H9 (cell line): ENCODE results near the gene ELF1. TPM values are rescaled to one million over a fixed set of nuclear protein-coding genes. Genes with fewer than 3 reads are reported as not detected.

Experiments used
- DNase-seq: peaks from one replicate; pipeline ENCODE4 v3.0.0-alpha.2; 2017
- H2AFZ ChIP-seq: one replicate; pipeline ENCODE4 v1.6.1; 2013; ENCODE audit warnings: mild to moderate bottlenecking, low read length, control low read depth, moderate library complexity
- H2AK5ac ChIP-seq: 2 replicates; pipeline ENCODE4 v1.6.1; 2013; ENCODE audit warnings: low read length, control low read depth, mixed read lengths; ENCODE audit not compliant: insufficient read length
- H2BK120ac ChIP-seq: one replicate; pipeline ENCODE4 v1.6.1; 2013; ENCODE audit warnings: low read depth, mild to moderate bottlenecking, low read length, control low read depth, inconsistent platforms; ENCODE audit not compliant: poor library complexity, severe bottlenecking
- H2BK12ac ChIP-seq: 2 replicates; pipeline ENCODE4 v1.6.1; 2013; ENCODE audit warnings: low read length, control low read depth, mixed read lengths, low read depth; ENCODE audit not compliant: insufficient read length
- H2BK15ac ChIP-seq: 2 replicates; pipeline ENCODE4 v1.6.1; 2013; ENCODE audit warnings: low read depth, low read length, control low read depth
- H2BK20ac ChIP-seq: one replicate; pipeline ENCODE4 v1.6.1; 2013; ENCODE audit warnings: low read depth, mild to moderate bottlenecking, low read length, control low read depth, inconsistent platforms; ENCODE audit not compliant: poor library complexity, severe bottlenecking
- H2BK5ac ChIP-seq: 2 replicates; pipeline ENCODE4 v1.6.1; 2013; ENCODE audit warnings: low read length, control low read depth, mixed read lengths; ENCODE audit not compliant: insufficient read length
- H3K14ac ChIP-seq: 2 replicates; pipeline ENCODE4 v1.6.1; 2013; ENCODE audit warnings: low read length, control low read depth; ENCODE audit not compliant: insufficient read depth
- H3K18ac ChIP-seq: 2 replicates; pipeline ENCODE4 v1.6.1; 2013; ENCODE audit warnings: low read depth, mild to moderate bottlenecking, mixed read lengths, low read length, control low read depth; ENCODE audit not compliant: insufficient read length
- H3K23ac ChIP-seq: 2 replicates; pipeline ENCODE4 v1.6.1; 2013; ENCODE audit warnings: low read length, control low read depth, mixed read lengths, low read depth; ENCODE audit not compliant: insufficient read length
- H3K23me2 ChIP-seq: 2 replicates; pipeline ENCODE4 v1.6.1; 2013; ENCODE audit warnings: low read depth, mild to moderate bottlenecking, mixed read lengths, low read length, control low read depth; ENCODE audit not compliant: insufficient read length, poor library complexity, severe bottlenecking
- H3K27ac ChIP-seq: 2 replicates; pipeline ENCODE4 v1.5.1; 2013; ENCODE audit warnings: low read length, control low read depth, mixed read lengths, low read depth; ENCODE audit not compliant: insufficient read length
- H3K27me3 ChIP-seq: 2 replicates; pipeline ENCODE4 v1.6.1; 2013; ENCODE audit warnings: low read length, control low read depth, inconsistent platforms; ENCODE audit not compliant: insufficient read depth
- H3K4ac ChIP-seq: 2 replicates; pipeline ENCODE4 v1.6.1; 2013; ENCODE audit warnings: low read depth, mild to moderate bottlenecking, control low read depth, inconsistent platforms, low read length, moderate library complexity
- H3K4me1 ChIP-seq: 2 replicates; pipeline ENCODE4 v1.6.1; 2013; ENCODE audit warnings: low read length, control low read depth, inconsistent platforms; ENCODE audit not compliant: insufficient read depth
- H3K4me2 ChIP-seq: 2 replicates; pipeline ENCODE4 v1.6.1; 2013; ENCODE audit warnings: low read length, control low read depth, mixed read lengths; ENCODE audit not compliant: insufficient read length, insufficient read depth
- H3K56ac ChIP-seq: 2 replicates; pipeline ENCODE4 v1.6.1; 2013; ENCODE audit warnings: low read depth, mild to moderate bottlenecking, mixed read lengths, low read length, control low read depth; ENCODE audit not compliant: insufficient read length
- H3K79me1 ChIP-seq: 2 replicates; pipeline ENCODE4 v1.6.1; 2013; ENCODE audit warnings: low read depth, mild to moderate bottlenecking, moderate library complexity, low read length, control low read depth, inconsistent platforms; ENCODE audit not compliant: insufficient read depth, poor library complexity, severe bottlenecking
- H3K79me2 ChIP-seq: 2 replicates; pipeline ENCODE4 v1.6.1; 2013; ENCODE audit warnings: low read length, control low read depth, inconsistent platforms; ENCODE audit not compliant: insufficient read depth
- H3K9ac ChIP-seq: 2 replicates; pipeline ENCODE4 v1.6.1; 2013; ENCODE audit warnings: low read length, control low read depth, mixed read lengths; ENCODE audit not compliant: insufficient read length; ENCODE audit errors: extremely low read depth
- H3K9me3 ChIP-seq: one replicate; pipeline ENCODE4 v1.6.1; 2013; ENCODE audit warnings: low read depth, low read length, inconsistent platforms; ENCODE audit not compliant: control insufficient read depth
- H3T11ph ChIP-seq: one replicate; pipeline ENCODE4 v1.6.1; 2013; ENCODE audit warnings: mild to moderate bottlenecking, low read length, control low read depth, inconsistent platforms
- H4K20me1 ChIP-seq: one replicate; pipeline ENCODE4 v1.6.1; 2013; ENCODE audit not compliant: control insufficient read depth, insufficient read length, insufficient read depth
- H4K5ac ChIP-seq: 2 replicates; pipeline ENCODE4 v1.6.1; 2013; ENCODE audit warnings: low read depth, mild to moderate bottlenecking, mixed read lengths, low read length, control low read depth; ENCODE audit not compliant: insufficient read length
- H4K8ac ChIP-seq: replicated peaks from 2 replicates; pipeline ENCODE4 v1.6.1; 2013; ENCODE audit warnings: low read length, control low read depth, mixed read lengths, low read depth; ENCODE audit not compliant: insufficient read length
- H4K91ac ChIP-seq: 2 replicates; pipeline ENCODE4 v1.6.1; 2013; ENCODE audit warnings: low read depth, mild to moderate bottlenecking, moderate library complexity, mixed read lengths, low read length, control low read depth; ENCODE audit not compliant: insufficient read length
- H3K27ac Mint-ChIP-seq, 3 experiments: 2 replicates in 2 of 3; 3 replicates in 1 of 3; pipeline ENCODE4 v1.8.0; 2020 to 2021; ENCODE audit warnings: mixed read lengths in 3 of 3, mild to moderate bottlenecking in 1 of 3, moderate library complexity in 1 of 3
- H3K27me3 Mint-ChIP-seq: 2 replicates; pipeline ENCODE4 v1.8.0; 2021; ENCODE audit warnings: low read depth, mild to moderate bottlenecking, moderate library complexity, mixed read lengths
- H3K36me3 Mint-ChIP-seq, 3 experiments: 2 replicates in 2 of 3; 3 replicates in 1 of 3; pipeline ENCODE4 v1.8.0; 2020 to 2021; ENCODE audit warnings: low read depth in 3 of 3, mixed read lengths in 3 of 3; ENCODE audit not compliant: insufficient read depth in 1 of 3
- H3K4me1 Mint-ChIP-seq, 2 experiments: 2 replicates each; pipeline ENCODE4 v1.8.0; 2020; ENCODE audit warnings: mixed read lengths in 2 of 2
- H3K4me3 Mint-ChIP-seq, 2 experiments: 2 replicates in 1 of 2; 3 replicates in 1 of 2; pipeline ENCODE4 v1.8.0; 2020 to 2021; ENCODE audit warnings: mild to moderate bottlenecking in 2 of 2, mixed read lengths in 2 of 2, moderate library complexity in 1 of 2
- H3K9me3 Mint-ChIP-seq, 2 experiments: 2 replicates in 1 of 2; 3 replicates in 1 of 2; pipeline ENCODE4 v1.8.0; 2020; ENCODE audit warnings: mild to moderate bottlenecking in 2 of 2, mixed read lengths in 2 of 2, moderate library complexity in 1 of 2
- CTCF ChIP-seq: fragments of 200-600 bp; sonication (generic); conservative IDR thresholded peaks from 3 replicates; pipeline ENCODE4 v1.8.0; 2021; ENCODE audit warnings: antibody characterized with exemption, mild to moderate bottlenecking
- WGBS: extraction: QIAGEN DNeasy Blood & Tissue Kit; methylation state at CpG from one replicate; pipeline ENCODE4 v1.1.7; 2013; ENCODE audit warnings: missing lambda C conversion rate, low lambda C conversion rate, mixed read lengths; ENCODE audit not compliant: insufficient read length; ENCODE audit errors: extremely low coverage; 5-methylcytosine and 5-hydroxymethylcytosine counted together
- total RNA-seq: library from RNA; stranded (reverse); gene quantifications from 2 replicates; pipeline ENCODE4 v1.2.1, GENCODE V29; 2021

ELF1 gene
- total RNA-seq, 1 experiment from 2014 or later: 15.5 TPM

GRCh38 chr13:40940841-40941240 lies 78.3 kb downstream of the ELF1 start:
- Histone ChIP-seq H4K8ac (no peak overlapping the region), H3K4me2 (no peak overlapping the region), H3K27ac (no peak overlapping the region), H3T11ph (no peak overlapping the region), H4K91ac (no peak overlapping the region), H4K20me1 (no peaks in the 10 kb centered on the region), H3K14ac (no peak overlapping the region), H2AFZ (no peak overlapping the region), H2BK15ac (no peak overlapping the region), H3K79me2 (no peaks in the 10 kb centered on the region), H3K23me2 (no peaks in the 10 kb centered on the region), H3K79me1 (no peaks in the 10 kb centered on the region), H2BK12ac (no peak overlapping the region), H2BK20ac (no peak overlapping the region), H3K4me1 (no peaks in the 10 kb centered on the region), H4K5ac (no peak overlapping the region), H3K18ac (no peak overlapping the region), H2BK120ac (no peak overlapping the region), H3K9ac (no peak overlapping the region), H2AK5ac (no peak overlapping the region), H2BK5ac (no peak overlapping the region), H3K23ac (no peak overlapping the region), H3K27me3 (no peaks in the 10 kb centered on the region), H3K4ac (no peak overlapping the region), H3K9me3 (no peaks in the 10 kb centered on the region), H3K56ac (no peak overlapping the region)
- no peaks in the 10 kb centered on the region for H3K4me1 Mint-ChIP-seq
- no peak for TF ChIP-seq CTCF
- H3K4me3 Mint-ChIP-seq: no peak overlapping the region
- H3K27me3 Mint-ChIP-seq: no peaks in the 10 kb centered on the region
- no peak overlapping the region for H3K27ac Mint-ChIP-seq
- peaks cover 0 to 10% (median 6%) of the 10 kb centered on the region in 3 experiments; a peak in 2 of 7 replicates for H3K36me3 Mint-ChIP-seq
- H3K9me3 Mint-ChIP-seq: no peaks in the 10 kb centered on the region
- no peak for DNase-seq
- WGBS: no CpG with 5 or more reads among the region's 6 CpGs
